BE2C (cell line): ENCODE results near the gene NFIX.

ENCODE experiments used
- DNase-seq: peaks from one replicate; pipeline ENCODE4 v3.0.0-alpha.2; 2020
- H3K27me3 ChIP-seq: fragments of 250-450 bp; sonication (Bioruptor Pico); 2 replicates; pipeline ENCODE4 v1.5.1; 2020; ENCODE audit warnings: mild to moderate bottlenecking
- H3K36me3 ChIP-seq: fragments of 250-450 bp; sonication (Bioruptor Pico); 2 replicates; pipeline ENCODE4 v1.5.1; 2020; ENCODE audit warnings: mild to moderate bottlenecking
- H3K4me1 ChIP-seq: fragments of 250-450 bp; sonication (Bioruptor Pico); 2 replicates; pipeline ENCODE4 v1.5.1; 2020
- H3K4me3 ChIP-seq: 2 replicates; pipeline ENCODE4 v1.5.1; 2011; ENCODE audit warnings: low read depth, low read length
- H3K9me3 ChIP-seq: fragments of 250-450 bp; sonication (Bioruptor Pico); 2 replicates; pipeline ENCODE4 v1.5.1; 2020
- CTCF ChIP-seq: IDR thresholded peaks from 2 replicates; pipeline ENCODE4 v1.5.1; 2012; ENCODE audit warnings: mild to moderate bottlenecking, low read depth, low read length

Gene NFIX

GRCh38 chr19:13043285-13043684 lies 48.0 kb downstream of the NFIX start:
- no peaks in the 10 kb centered on the region for H3K27me3 ChIP-seq
- no peak overlapping the region for H3K4me3 ChIP-seq
- no peak for TF ChIP-seq CTCF
- no peaks in the 10 kb centered on the region for H3K9me3 ChIP-seq
- peaks cover 12% of the 10 kb centered on the region for H3K4me1 ChIP-seq
- H3K36me3 ChIP-seq = no peaks in the 10 kb centered on the region; the same call in 1 of the 2 replicates
- no peak for DNase-seq

- Histone ChIP-seq H3K36me3 (no peaks in the 10 kb centered on the region; the same call in 1 of the 2 replicates), H3K9me3 (no peaks in the 10 kb centered on the region), H3K27me3 (no peaks in the 10 kb centered on the region), H3K4me1 (peaks cover 8% of the 10 kb centered on the region; the same call in 1 of the 2 replicates), H3K4me3 (no peak overlapping the region)
- no peak for DNase-seq
- TF ChIP-seq CTCF = no peak
These were observed 49.1 kb downstream of the NFIX start for GRCh38 chr19:13044231-13044836.

DNA sequence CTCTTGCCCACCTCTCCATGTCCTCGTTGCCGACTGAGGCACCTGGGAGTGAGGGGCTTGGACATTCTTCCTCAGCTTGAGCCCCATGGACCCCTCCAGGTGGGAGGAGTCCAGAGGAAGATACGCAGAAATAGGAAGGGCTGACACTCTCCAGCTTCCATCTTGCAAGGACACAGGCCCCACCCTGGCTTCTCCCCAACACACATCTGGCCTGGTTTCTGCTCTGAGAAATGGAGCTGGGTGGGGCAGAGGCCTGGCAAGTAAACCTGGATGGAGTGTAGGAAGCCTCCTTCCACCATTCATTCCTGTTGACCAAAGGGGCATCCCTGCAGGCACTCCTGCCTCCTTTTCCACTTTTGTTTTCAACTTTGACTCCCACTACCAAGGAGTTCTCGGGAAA lies 50.5 kb downstream of the NFIX start:
- Histone ChIP-seq H3K4me3 (no peak overlapping the region), H3K27me3 (no peaks in the 10 kb centered on the region), H3K9me3 (no peaks in the 10 kb centered on the region), H3K36me3 (no peaks in the 10 kb centered on the region; the same call in 1 of the 2 replicates), H3K4me1 (peaks cover 8% of the 10 kb centered on the region)
- no peak for TF ChIP-seq CTCF
- no peak for DNase-seq

DNA sequence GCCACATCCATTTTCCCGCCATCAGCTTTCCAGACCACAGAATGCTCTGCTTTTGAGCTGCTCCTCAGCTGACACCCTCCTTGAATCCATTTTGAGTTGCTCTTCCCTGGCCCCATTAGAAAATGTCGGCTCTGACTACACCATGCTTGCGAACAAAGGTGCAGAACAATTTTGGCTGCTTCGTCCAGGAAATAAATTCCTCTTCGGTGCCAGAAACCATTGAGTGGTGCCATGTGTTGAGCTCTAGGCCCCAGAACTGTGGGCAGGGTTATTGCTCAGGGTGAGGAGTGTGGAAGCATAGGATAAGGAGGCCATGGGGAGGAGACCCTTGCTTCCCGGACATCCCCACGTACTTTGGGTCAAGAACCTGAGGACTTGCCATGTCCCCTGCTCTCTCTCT lies 52.1 kb downstream of the NFIX start:
- H3K4me3 ChIP-seq = no peak overlapping the region
- no peak for DNase-seq
- no peaks in the 10 kb centered on the region for H3K9me3 ChIP-seq
- H3K36me3 ChIP-seq = no peaks in the 10 kb centered on the region; the same call in 1 of the 2 replicates
- TF ChIP-seq CTCF = no peak
- H3K27me3 ChIP-seq = no peaks in the 10 kb centered on the region
- H3K4me1 ChIP-seq = peaks cover 19% of the 10 kb centered on the region

DNA sequence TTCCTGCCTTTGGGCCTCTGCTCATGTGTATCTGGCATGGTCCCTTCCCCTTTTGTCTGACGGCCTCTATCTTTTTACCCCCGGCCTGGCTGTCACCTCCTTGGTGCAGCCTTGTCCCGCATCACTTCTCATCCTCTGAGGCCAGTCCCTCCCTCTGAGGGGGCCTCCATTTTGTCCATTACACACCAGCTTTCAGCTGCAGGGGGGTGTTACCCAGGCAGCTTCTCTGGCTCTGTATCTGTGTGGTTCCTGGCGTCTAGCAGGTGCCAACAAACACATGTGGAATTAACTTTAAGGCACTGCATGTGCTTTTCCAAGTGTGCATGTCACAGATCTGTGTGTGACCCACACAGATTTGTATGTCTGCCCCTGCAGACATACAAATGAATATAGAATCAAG lies 55.0 kb downstream of the NFIX start:
- DNase-seq = no peak
- H3K4me3 ChIP-seq = no peak overlapping the region
- H3K4me1 ChIP-seq = peaks cover 33% of the 10 kb centered on the region
- no peaks in the 10 kb centered on the region for H3K27me3 ChIP-seq
- TF ChIP-seq CTCF = no peak
- no peaks in the 10 kb centered on the region for H3K9me3 ChIP-seq
- no peaks in the 10 kb centered on the region for H3K36me3 ChIP-seq

DNA sequence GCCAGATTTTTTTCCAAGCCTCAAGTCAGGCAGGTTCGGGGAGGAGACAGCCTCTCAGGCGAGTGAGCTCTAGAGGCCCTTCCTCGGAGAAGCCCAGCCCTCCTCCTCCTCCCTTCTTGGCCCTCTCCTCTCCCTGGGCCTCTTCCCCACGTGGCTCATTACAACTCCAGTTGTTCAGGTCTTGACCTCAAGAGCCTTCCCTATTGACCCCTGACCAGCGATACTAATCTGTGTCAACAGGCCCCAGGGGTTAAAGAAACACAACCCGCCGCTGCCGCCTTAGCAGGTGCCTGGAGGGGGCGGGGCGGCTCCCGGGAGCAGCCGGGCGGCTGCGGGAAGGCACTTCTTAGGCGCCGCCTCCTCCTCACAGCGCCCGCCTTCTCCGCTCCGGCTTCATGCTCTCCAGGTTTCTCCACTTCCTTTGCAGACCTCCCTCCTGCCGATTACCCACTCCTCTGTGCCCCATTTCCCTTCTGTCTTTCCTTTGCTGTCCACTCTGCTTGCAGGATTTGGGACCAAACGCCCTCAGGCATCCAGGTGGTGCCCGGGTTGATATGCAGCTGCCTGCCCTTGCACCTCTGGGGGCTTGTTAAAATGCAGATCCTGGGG lies 56.4 kb downstream of the NFIX start:
- TF ChIP-seq CTCF = no peak
- H3K9me3 ChIP-seq = no peaks in the 10 kb centered on the region
- H3K4me1 ChIP-seq = peaks cover 45% of the 10 kb centered on the region
- no peak overlapping the region for H3K4me3 ChIP-seq
- no peaks in the 10 kb centered on the region for H3K36me3 ChIP-seq
- no peaks in the 10 kb centered on the region for H3K27me3 ChIP-seq
- peak; percentile 58 for DNase-seq
